HG03439 (cell line): ENCODE measurements around the gene WIPF2.

Experiments used
- ATAC-seq: cut with Tn5 transposase; IDR thresholded peaks from one replicate; pipeline ENCODE4 v1.9.1; 2021; ENCODE audit warnings: mild to moderate bottlenecking, moderate library complexity; ENCODE audit not compliant: unreplicated experiment

The WIPF2 gene

GRCh38 chr17:40323391-40324381 is 104.6 kb downstream of the WIPF2 start:
- ATAC-seq: no peak

- no peak for ATAC-seq
These were observed 106.3 kb downstream of the WIPF2 start for GRCh38 chr17:40325156-40326013.

- ATAC-seq: no peak
These were observed 107.1 kb downstream of the WIPF2 start for GRCh38 chr17:40326014-40326831.

GRCh38 chr17:40326832-40327199 is 107.7 kb downstream of the WIPF2 start:
- no peak for ATAC-seq

GRCh38 chr17:40327244-40327729 is 108.2 kb downstream of the WIPF2 start:
- no peak for ATAC-seq

GRCh38 chr17:40327735-40328385 is 108.8 kb downstream of the WIPF2 start:
- ATAC-seq: no peak

- ATAC-seq: no peak
These were observed 109.3 kb downstream of the WIPF2 start for GRCh38 chr17:40328386-40328766.

GRCh38 chr17:40329839-40330794 is 111.0 kb downstream of the WIPF2 start:
- ATAC-seq: no peak

GRCh38 chr17:40330850-40331470 is 111.9 kb downstream of the WIPF2 start:
- ATAC-seq: no peak

- no peak for ATAC-seq
These were observed 112.9 kb downstream of the WIPF2 start for GRCh38 chr17:40331743-40332641.
